Measurements from ENCODE around the gene ZC2HC1B.

ZC2HC1B gene

DNA sequence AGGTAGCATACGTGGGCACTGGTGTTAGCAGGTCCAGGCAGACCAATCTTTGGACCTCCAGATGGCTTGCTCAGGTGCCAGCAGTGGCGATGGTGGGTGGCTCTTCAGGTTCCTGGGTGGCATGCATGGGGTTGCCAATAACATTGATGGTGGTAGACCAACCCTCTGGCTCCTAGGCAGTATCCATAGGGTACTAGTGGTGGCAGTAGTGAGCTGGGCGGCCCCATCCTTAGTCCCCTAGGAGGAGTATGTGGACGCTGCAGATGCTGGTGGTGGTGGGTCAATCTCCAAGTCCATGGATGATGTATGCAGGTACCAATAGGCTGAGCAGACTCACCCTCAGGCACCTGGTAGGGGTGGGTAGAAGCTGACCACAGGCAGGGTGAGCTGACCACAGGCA lies 70.6 kb downstream of the ZC2HC1B start:
- Histone ChIP-seq H2AFZ (ENCODE audit: low read depth, low read length) (no peak overlapping the region), H3K4me2 (ENCODE audit: low read length) (no peak overlapping the region), H3K27me3 (ENCODE audit: low read depth, low read length) (no peaks in the 10 kb centered on the region), H3K9ac (ENCODE audit: low read length) (no peak overlapping the region), H3K79me2 (ENCODE audit: low read length) (no peaks in the 10 kb centered on the region), H3K4me3 (ENCODE audit: low read length) (no peak overlapping the region), H4K20me1 (ENCODE audit: insufficient read depth, low read length) (no peaks in the 10 kb centered on the region), H3K4me1 (ENCODE audit: low read length) (peaks cover 15% of the 10 kb centered on the region), H3K9me3 (ENCODE audit: insufficient read depth, low read length) (no peaks in the 10 kb centered on the region), H3K36me3 (replicated peaks; ENCODE audit: low read depth, low read length) (no peaks in the 10 kb centered on the region), H3K27ac (ENCODE audit: low read length) (no peak overlapping the region)
- TF ChIP-seq CTCF (IDR thresholded peaks at IDR 0.05; ENCODE audit: low read depth, low read length): no peak
- TF ChIP-seq EZH2phosphoT487 (IDR thresholded peaks at IDR 0.05; ENCODE audit: low read depth): no peak

- peaks cover 20% of the 10 kb centered on the region for H3K4me1 ChIP-seq (ENCODE audit: low read length)
- H3K27ac ChIP-seq (ENCODE audit: low read length): no peak overlapping the region
- TF ChIP-seq EZH2phosphoT487 (IDR thresholded peaks at IDR 0.05; ENCODE audit: low read depth) (no peak), CTCF (IDR thresholded peaks at IDR 0.05; ENCODE audit: low read depth, low read length) (no peak)
- H3K79me2 ChIP-seq (ENCODE audit: low read length): no peaks in the 10 kb centered on the region
- H3K27me3 ChIP-seq (ENCODE audit: low read depth, low read length): no peaks in the 10 kb centered on the region
- H3K4me3 ChIP-seq (ENCODE audit: low read length): no peak overlapping the region
- H2AFZ ChIP-seq (ENCODE audit: low read depth, low read length): no peak overlapping the region
- H4K20me1 ChIP-seq (ENCODE audit: insufficient read depth, low read length): no peaks in the 10 kb centered on the region
- no peak overlapping the region for H3K4me2 ChIP-seq (ENCODE audit: low read length)
- H3K9me3 ChIP-seq (ENCODE audit: insufficient read depth, low read length): no peaks in the 10 kb centered on the region
- no peak overlapping the region for H3K9ac ChIP-seq (ENCODE audit: low read length)
- no peaks in the 10 kb centered on the region for H3K36me3 ChIP-seq (replicated peaks; ENCODE audit: low read depth, low read length)
These were observed 72.1 kb downstream of the ZC2HC1B start for GRCh38 chr6:143936347-143936746.

DNA sequence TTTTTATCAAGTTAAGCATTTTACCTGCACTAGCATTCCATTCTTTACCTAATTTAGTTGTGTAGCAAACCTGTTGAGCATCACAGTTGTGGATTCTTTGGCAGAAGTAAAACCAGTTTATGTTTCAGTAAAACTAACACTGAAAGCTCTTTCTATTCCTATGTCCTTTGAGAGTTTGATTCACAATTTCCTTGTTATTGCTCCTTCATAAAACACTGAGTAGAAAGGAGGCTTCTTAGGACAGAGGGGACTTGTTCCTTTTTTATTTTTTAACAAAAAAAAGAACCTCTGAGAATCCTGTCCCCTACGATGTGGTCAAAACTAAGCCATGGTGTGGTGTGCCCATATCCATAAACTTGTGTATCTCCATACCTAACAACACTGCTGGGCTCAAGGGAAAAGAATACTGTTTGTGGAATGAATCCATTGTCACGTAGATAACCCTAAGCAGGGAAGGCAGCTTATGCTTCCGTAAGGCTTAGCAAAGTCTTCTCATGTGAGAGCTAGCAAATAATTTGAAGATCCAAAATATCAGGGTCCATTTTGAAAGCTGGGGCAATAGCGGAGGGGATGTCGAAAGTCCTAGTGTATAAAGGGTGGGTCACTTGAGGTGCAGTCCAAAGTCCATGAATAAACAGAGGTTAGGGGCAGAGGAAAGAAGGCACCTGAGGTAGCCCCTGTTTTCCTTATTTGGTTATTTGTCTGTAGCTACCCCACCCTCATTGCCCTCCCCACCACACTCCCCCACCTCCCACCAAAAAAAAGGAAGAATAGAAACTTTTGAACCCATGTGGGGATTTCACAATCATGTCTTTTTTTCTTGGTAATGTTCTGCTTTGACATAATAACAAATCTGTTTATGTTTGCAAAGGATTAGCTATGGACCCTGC lies 72.7 kb downstream of the ZC2HC1B start:
- no peak overlapping the region for H3K4me3 ChIP-seq (ENCODE audit: low read length)
- no peaks in the 10 kb centered on the region for H4K20me1 ChIP-seq (ENCODE audit: insufficient read depth, low read length)
- H3K79me2 ChIP-seq (ENCODE audit: low read length): no peaks in the 10 kb centered on the region
- H2AFZ ChIP-seq (ENCODE audit: low read depth, low read length): no peak overlapping the region
- H3K9me3 ChIP-seq (ENCODE audit: insufficient read depth, low read length): no peaks in the 10 kb centered on the region
- TF ChIP-seq EZH2phosphoT487 (IDR thresholded peaks at IDR 0.05; ENCODE audit: low read depth) (no peak), CTCF (IDR thresholded peaks at IDR 0.05; ENCODE audit: low read depth, low read length) (no peak)
- no peaks in the 10 kb centered on the region for H3K36me3 ChIP-seq (replicated peaks; ENCODE audit: low read depth, low read length)
- H3K4me1 ChIP-seq (ENCODE audit: low read length): peaks cover 23% of the 10 kb centered on the region
- no peak overlapping the region for H3K4me2 ChIP-seq (ENCODE audit: low read length)
- H3K27ac ChIP-seq (ENCODE audit: low read length): no peak overlapping the region
- no peak overlapping the region for H3K9ac ChIP-seq (ENCODE audit: low read length)
- no peaks in the 10 kb centered on the region for H3K27me3 ChIP-seq (ENCODE audit: low read depth, low read length)

DNA sequence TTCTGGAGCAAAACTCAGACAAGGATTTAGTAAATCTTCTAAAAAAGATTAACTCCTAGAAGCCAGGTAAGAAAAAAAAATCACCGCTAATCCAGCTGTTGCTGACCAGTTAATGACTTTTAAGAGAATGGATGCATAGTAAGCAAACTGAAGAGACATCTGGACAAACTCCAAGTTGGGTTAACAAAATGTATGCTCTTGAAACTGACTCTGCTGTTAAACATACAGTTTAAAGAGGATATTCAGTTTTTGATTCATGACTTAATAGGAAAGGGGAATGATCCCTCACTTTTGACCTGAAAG lies 73.3 kb downstream of the ZC2HC1B start:
- Histone ChIP-seq H3K79me2 (ENCODE audit: low read length) (no peaks in the 10 kb centered on the region), H3K4me3 (ENCODE audit: low read length) (no peak overlapping the region), H3K27ac (ENCODE audit: low read length) (no peak overlapping the region), H3K9me3 (ENCODE audit: insufficient read depth, low read length) (no peaks in the 10 kb centered on the region), H3K4me2 (ENCODE audit: low read length) (no peak overlapping the region), H3K4me1 (ENCODE audit: low read length) (peaks cover 27% of the 10 kb centered on the region), H2AFZ (ENCODE audit: low read depth, low read length) (no peak overlapping the region), H3K9ac (ENCODE audit: low read length) (no peak overlapping the region), H3K27me3 (ENCODE audit: low read depth, low read length) (no peaks in the 10 kb centered on the region), H4K20me1 (ENCODE audit: insufficient read depth, low read length) (no peaks in the 10 kb centered on the region), H3K36me3 (replicated peaks; ENCODE audit: low read depth, low read length) (no peaks in the 10 kb centered on the region)
- TF ChIP-seq CTCF (IDR thresholded peaks at IDR 0.05; ENCODE audit: low read depth, low read length): no peak

Data from OCI-LY3 (cell line).